GM23338 (cell line): ENCODE measurements around the gene ATP10B. TPM values are rescaled to one million over a fixed set of nuclear protein-coding genes. Genes with fewer than 3 reads are reported as not detected.

ENCODE experiments used
- ATAC-seq: fragments of 200-7000 bp; cut with Tn5 transposase; 3 replicates; pipeline ENCODE4 v1.9.1; 2020
- DNase-seq: peaks from one replicate; pipeline ENCODE4 v3.0.0-alpha.2; 2015; ENCODE audit warnings: low spot score
- H2AFZ ChIP-seq: fragments of 200-600 bp; sonication (generic); 2 replicates; pipeline ENCODE4 v1.8.0; 2016; ENCODE audit warnings: antibody characterized with exemption, mild to moderate bottlenecking, moderate library complexity
- H3F3A ChIP-seq: fragments of 200-600 bp; sonication (generic); replicated peaks from 2 replicates; pipeline ENCODE4 v1.8.0; 2017; ENCODE audit warnings: antibody characterized with exemption, mixed run types, low read depth
- H3K27ac ChIP-seq: fragments of 200-600 bp; sonication (generic); 2 replicates; pipeline ENCODE4 v1.6.1; 2016; ENCODE audit warnings: low read depth
- H3K27me3 ChIP-seq: fragments of 200-600 bp; sonication (generic); 2 replicates; pipeline ENCODE4 v1.8.0; 2016; ENCODE audit warnings: mild to moderate bottlenecking, mixed run types, moderate library complexity; ENCODE audit not compliant: insufficient read depth
- H3K36me3 ChIP-seq: fragments of 200-600 bp; sonication (generic); 2 replicates; pipeline ENCODE4 v1.8.0; 2016; ENCODE audit warnings: mild to moderate bottlenecking; ENCODE audit not compliant: insufficient read depth
- H3K4me1 ChIP-seq: fragments of 200-600 bp; sonication (generic); 2 replicates; pipeline ENCODE4 v1.8.0; 2016; ENCODE audit warnings: mild to moderate bottlenecking, moderate library complexity; ENCODE audit not compliant: insufficient read depth
- H3K4me2 ChIP-seq: fragments of 200-600 bp; sonication (generic); 2 replicates; pipeline ENCODE4 v1.7.1; 2017; ENCODE audit warnings: mixed run types
- H3K4me3 ChIP-seq: fragments of 200-600 bp; sonication (generic); 2 replicates; pipeline ENCODE4 v1.6.1; 2016; ENCODE audit warnings: mixed run types
- H3K79me2 ChIP-seq: fragments of 200-600 bp; sonication (generic); replicated peaks from 2 replicates; pipeline ENCODE4 v1.8.0; 2017; ENCODE audit warnings: mild to moderate bottlenecking; ENCODE audit not compliant: insufficient read depth
- H3K9me2 ChIP-seq: fragments of 200-600 bp; sonication (generic); 2 replicates; pipeline ENCODE4 v1.8.0; 2017; ENCODE audit not compliant: insufficient read depth
- H4K20me1 ChIP-seq: fragments of 200-600 bp; sonication (generic); replicated peaks from 2 replicates; pipeline ENCODE4 v1.8.0; 2017; ENCODE audit warnings: mild to moderate bottlenecking; ENCODE audit not compliant: insufficient read depth
- H3K27ac Mint-ChIP-seq: 2 replicates; pipeline ENCODE4 v1.8.0; 2020; ENCODE audit warnings: inconsistent platforms, mild to moderate bottlenecking, moderate library complexity, mixed read lengths
- H3K27me3 Mint-ChIP-seq: 3 replicates; pipeline ENCODE4 v1.8.0; 2022; ENCODE audit warnings: low read depth, mild to moderate bottlenecking, moderate library complexity, mixed read lengths, inconsistent platforms; ENCODE audit not compliant: insufficient read depth, poor library complexity
- H3K36me3 Mint-ChIP-seq: 3 replicates; pipeline ENCODE4 v1.8.0; 2021; ENCODE audit warnings: low read depth, mild to moderate bottlenecking, inconsistent platforms, moderate library complexity, mixed read lengths
- H3K4me1 Mint-ChIP-seq: 3 replicates; pipeline ENCODE4 v1.8.0; 2020; ENCODE audit warnings: mild to moderate bottlenecking, inconsistent platforms, mixed read lengths
- H3K4me3 Mint-ChIP-seq: 3 replicates; pipeline ENCODE4 v1.8.0; 2021; ENCODE audit warnings: moderate library complexity, mild to moderate bottlenecking, inconsistent platforms, mixed read lengths
- H3K9me3 Mint-ChIP-seq: 3 replicates; pipeline ENCODE4 v1.8.0; 2020; ENCODE audit warnings: moderate library complexity, mild to moderate bottlenecking, inconsistent platforms, mixed read lengths
- EZH2 ChIP-seq: fragments of 200-600 bp; sonication (generic); IDR thresholded peaks from one replicate; pipeline ENCODE4 v1.8.0; 2017; ENCODE audit warnings: antibody characterized with exemption, mild to moderate bottlenecking, low read depth; ENCODE audit not compliant: unreplicated experiment
- EZH2phosphoT487 ChIP-seq: fragments of 200-600 bp; sonication (generic); IDR thresholded peaks from one replicate; pipeline ENCODE4 v1.8.1; 2018; ENCODE audit warnings: antibody characterized with exemption; ENCODE audit not compliant: unreplicated experiment
- NANOG ChIP-seq: IDR thresholded peaks from 2 replicates; pipeline ENCODE4 v1.6.1; 2016; ENCODE audit warnings: antibody characterized with exemption, borderline replicate concordance
- POLR2AphosphoS5 ChIP-seq: IDR thresholded peaks from 2 replicates; pipeline ENCODE4 v1.6.1; 2016; ENCODE audit warnings: antibody characterized with exemption, low read depth
- polyA plus RNA-seq: library from polyadenylated mRNA; unstranded; fragments of >200 nt; fragmentation: Nextera tagmentation; extraction: Ambion mirVana; gene quantifications from 2 replicates; pipeline ENCODE4 v1.2.1, GENCODE V29; 2016
- total RNA-seq: library from RNA; depleted of rRNA; stranded (reverse); fragments of >200 nt; shearing (Covaris generic); gene quantifications from 2 replicates; pipeline ENCODE4 v1.2.3, GENCODE V29; 2014
- TF ChIP-seq, protein P1 (sequence below): IDR thresholded peaks from one replicate; pipeline ENCODE4 v1.6.1; 2018; ENCODE audit warnings: antibody characterized with exemption; ENCODE audit not compliant: unreplicated experiment
- TF ChIP-seq, protein P2 (sequence below): IDR thresholded peaks from 2 replicates; pipeline ENCODE4 v1.6.1; 2016; ENCODE audit warnings: antibody characterized with exemption
- TF ChIP-seq, protein P3 (sequence below): fragments of 250-450 bp; sonication (Bioruptor Pico); IDR thresholded peaks from 2 replicates; pipeline ENCODE4 v1.5.0; 2020; ENCODE audit warnings: mild to moderate bottlenecking, moderate library complexity

The ATP10B gene
- total and polyA plus RNA-seq, 2 experiments from 2014 or later, result 0.11 to 0.14 TPM

DNA sequence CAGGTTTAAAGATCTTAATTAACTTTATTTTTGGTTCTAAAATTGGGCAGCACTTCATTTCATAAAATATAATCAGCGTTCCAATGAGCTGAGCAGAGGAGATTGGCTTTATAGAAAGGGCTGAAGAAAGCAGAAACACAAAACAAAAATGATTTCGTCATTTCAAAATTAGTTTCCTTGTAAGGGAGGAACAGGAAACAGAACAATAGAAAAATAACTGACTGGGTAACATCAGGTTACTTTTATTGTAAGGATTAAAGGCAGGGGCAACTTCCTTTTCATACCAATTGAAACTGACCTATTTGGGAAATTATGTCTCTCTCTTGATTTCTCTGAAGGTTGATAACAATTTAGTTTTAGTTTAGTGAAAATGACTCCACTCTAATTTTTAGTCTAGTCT, 157.1 kb downstream of the ATP10B start (continued):
- TF ChIP-seq, protein P1, sequence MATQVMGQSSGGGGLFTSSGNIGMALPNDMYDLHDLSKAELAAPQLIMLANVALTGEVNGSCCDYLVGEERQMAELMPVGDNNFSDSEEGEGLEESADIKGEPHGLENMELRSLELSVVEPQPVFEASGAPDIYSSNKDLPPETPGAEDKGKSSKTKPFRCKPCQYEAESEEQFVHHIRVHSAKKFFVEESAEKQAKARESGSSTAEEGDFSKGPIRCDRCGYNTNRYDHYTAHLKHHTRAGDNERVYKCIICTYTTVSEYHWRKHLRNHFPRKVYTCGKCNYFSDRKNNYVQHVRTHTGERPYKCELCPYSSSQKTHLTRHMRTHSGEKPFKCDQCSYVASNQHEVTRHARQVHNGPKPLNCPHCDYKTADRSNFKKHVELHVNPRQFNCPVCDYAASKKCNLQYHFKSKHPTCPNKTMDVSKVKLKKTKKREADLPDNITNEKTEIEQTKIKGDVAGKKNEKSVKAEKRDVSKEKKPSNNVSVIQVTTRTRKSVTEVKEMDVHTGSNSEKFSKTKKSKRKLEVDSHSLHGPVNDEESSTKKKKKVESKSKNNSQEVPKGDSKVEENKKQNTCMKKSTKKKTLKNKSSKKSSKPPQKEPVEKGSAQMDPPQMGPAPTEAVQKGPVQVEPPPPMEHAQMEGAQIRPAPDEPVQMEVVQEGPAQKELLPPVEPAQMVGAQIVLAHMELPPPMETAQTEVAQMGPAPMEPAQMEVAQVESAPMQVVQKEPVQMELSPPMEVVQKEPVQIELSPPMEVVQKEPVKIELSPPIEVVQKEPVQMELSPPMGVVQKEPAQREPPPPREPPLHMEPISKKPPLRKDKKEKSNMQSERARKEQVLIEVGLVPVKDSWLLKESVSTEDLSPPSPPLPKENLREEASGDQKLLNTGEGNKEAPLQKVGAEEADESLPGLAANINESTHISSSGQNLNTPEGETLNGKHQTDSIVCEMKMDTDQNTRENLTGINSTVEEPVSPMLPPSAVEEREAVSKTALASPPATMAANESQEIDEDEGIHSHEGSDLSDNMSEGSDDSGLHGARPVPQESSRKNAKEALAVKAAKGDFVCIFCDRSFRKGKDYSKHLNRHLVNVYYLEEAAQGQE, result no peak

DNA sequence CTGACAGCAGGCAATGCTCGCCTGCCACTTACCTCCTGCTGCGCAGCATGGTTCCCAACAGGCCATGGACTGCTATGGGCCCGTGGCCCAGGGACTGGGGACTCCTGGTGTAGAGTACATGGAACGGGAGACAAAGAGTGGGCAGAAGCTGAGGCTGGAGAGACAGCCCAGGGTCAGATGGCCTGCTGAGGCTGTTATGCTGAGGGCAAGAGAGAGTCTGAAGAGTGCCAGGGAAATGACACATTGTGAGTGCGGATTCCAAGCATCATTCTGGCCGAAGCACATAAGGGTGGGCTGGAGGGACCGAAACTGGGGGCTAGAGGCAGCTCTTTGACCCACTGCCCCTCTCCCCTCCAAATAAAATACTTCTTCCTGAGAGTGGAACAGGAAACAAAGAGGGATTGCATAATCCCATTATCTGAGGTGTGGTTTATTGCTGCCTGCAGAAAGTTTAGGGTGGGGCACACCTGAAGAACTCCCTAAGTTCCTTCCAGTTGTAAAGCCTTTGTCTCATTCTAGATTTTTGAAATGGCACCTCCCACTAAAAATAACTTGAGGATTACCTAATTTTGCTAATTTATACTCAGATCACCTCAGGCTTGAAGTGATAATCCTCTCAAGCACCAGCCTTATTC, 158.1 kb downstream of the ATP10B start:
- Histone ChIP-seq H3K27me3 (no peaks in the 10 kb centered on the region), H3K4me2 (no peak overlapping the region), H3F3A (no peaks in the 10 kb centered on the region), H3K4me1 (no peaks in the 10 kb centered on the region), H3K79me2 (no peaks in the 10 kb centered on the region), H3K9me2 (peaks cover 3% of the 10 kb centered on the region; the same call in 1 of the 2 replicates), H3K27ac (no peak overlapping the region), H2AFZ (no peak overlapping the region), H3K4me3 (no peak overlapping the region), H3K36me3 (no peaks in the 10 kb centered on the region), H4K20me1 (no peaks in the 10 kb centered on the region)
- Mint-ChIP-seq H3K27ac (no peak overlapping the region), H3K9me3 (no peaks in the 10 kb centered on the region; the same call in 2 of the 3 replicates), H3K4me1 (0 out of 3 replicates have a peak, but pooled peaks cover 3% of the 10 kb centered on the region), H3K4me3 (no peak overlapping the region), H3K27me3 (peaks cover 2% of the 10 kb centered on the region), H3K36me3 (no peaks in the 10 kb centered on the region)
- ATAC-seq (no peak), DNase-seq (no peak)
- no peak for TF ChIP-seq NANOG
- no peak for TF ChIP-seq EZH2
- TF ChIP-seq, protein P2, sequence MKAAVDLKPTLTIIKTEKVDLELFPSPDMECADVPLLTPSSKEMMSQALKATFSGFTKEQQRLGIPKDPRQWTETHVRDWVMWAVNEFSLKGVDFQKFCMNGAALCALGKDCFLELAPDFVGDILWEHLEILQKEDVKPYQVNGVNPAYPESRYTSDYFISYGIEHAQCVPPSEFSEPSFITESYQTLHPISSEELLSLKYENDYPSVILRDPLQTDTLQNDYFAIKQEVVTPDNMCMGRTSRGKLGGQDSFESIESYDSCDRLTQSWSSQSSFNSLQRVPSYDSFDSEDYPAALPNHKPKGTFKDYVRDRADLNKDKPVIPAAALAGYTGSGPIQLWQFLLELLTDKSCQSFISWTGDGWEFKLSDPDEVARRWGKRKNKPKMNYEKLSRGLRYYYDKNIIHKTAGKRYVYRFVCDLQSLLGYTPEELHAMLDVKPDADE, result no peak
- no peak for TF ChIP-seq EZH2phosphoT487
- TF ChIP-seq, protein P3, sequence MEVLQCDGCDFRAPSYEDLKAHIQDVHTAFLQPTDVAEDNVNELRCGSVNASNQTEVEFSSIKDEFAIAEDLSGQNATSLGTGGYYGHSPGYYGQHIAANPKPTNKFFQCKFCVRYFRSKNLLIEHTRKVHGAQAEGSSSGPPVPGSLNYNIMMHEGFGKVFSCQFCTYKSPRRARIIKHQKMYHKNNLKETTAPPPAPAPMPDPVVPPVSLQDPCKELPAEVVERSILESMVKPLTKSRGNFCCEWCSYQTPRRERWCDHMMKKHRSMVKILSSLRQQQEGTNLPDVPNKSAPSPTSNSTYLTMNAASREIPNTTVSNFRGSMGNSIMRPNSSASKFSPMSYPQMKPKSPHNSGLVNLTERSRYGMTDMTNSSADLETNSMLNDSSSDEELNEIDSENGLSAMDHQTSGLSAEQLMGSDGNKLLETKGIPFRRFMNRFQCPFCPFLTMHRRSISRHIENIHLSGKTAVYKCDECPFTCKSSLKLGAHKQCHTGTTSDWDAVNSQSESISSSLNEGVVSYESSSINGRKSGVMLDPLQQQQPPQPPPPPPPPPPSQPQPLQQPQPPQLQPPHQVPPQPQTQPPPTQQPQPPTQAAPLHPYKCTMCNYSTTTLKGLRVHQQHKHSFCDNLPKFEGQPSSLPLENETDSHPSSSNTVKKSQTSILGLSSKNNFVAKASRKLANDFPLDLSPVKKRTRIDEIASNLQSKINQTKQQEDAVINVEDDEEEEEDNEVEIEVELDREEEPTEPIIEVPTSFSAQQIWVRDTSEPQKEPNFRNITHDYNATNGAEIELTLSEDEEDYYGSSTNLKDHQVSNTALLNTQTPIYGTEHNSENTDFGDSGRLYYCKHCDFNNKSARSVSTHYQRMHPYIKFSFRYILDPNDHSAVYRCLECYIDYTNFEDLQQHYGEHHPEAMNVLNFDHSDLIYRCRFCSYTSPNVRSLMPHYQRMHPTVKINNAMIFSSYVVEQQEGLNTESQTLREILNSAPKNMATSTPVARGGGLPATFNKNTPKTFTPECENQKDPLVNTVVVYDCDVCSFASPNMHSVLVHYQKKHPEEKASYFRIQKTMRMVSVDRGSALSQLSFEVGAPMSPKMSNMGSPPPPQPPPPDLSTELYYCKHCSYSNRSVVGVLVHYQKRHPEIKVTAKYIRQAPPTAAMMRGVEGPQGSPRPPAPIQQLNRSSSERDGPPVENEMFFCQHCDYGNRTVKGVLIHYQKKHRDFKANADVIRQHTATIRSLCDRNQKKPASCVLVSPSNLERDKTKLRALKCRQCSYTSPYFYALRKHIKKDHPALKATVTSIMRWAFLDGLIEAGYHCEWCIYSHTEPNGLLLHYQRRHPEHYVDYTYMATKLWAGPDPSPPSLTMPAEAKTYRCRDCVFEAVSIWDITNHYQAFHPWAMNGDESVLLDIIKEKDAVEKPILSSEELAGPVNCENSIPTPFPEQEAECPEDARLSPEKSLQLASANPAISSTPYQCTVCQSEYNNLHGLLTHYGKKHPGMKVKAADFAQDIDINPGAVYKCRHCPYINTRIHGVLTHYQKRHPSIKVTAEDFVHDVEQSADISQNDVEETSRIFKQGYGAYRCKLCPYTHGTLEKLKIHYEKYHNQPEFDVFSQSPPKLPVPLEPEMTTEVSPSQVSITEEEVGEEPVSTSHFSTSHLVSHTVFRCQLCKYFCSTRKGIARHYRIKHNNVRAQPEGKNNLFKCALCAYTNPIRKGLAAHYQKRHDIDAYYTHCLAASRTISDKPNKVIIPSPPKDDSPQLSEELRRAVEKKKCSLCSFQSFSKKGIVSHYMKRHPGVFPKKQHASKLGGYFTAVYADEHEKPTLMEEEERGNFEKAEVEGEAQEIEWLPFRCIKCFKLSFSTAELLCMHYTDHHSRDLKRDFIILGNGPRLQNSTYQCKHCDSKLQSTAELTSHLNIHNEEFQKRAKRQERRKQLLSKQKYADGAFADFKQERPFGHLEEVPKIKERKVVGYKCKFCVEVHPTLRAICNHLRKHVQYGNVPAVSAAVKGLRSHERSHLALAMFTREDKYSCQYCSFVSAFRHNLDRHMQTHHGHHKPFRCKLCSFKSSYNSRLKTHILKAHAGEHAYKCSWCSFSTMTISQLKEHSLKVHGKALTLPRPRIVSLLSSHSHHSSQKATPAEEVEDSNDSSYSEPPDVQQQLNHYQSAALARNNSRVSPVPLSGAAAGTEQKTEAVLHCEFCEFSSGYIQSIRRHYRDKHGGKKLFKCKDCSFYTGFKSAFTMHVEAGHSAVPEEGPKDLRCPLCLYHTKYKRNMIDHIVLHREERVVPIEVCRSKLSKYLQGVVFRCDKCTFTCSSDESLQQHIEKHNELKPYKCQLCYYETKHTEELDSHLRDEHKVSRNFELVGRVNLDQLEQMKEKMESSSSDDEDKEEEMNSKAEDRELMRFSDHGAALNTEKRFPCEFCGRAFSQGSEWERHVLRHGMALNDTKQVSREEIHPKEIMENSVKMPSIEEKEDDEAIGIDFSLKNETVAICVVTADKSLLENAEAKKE (CRISPR knock-in tag), result no peak
- no peak for TF ChIP-seq POLR2AphosphoS5
